Activated CD8-positive, alpha-beta T cell treated with anti-CD3 and anti-CD28 coated beads for 36 hours (primary cell): ENCODE measurements around the gene PGPEP1. TPM values are rescaled to one million over a fixed set of nuclear protein-coding genes. Genes with fewer than 3 reads are reported as not detected.

Experiments
- ATAC-seq: fragments of 200-7000 bp; cut with Tn5 transposase; one replicate; pipeline ENCODE4 v1.10.0; 2021; ENCODE audit warnings: mild to moderate bottlenecking, moderate library complexity
- CTCF ChIA-PET: fragments of 350-600 bp; sonication (Branson Sonifier 250); formaldehyde crosslinking; loops from one replicate; lab custom pipeline; 2021; ENCODE audit warnings: antibody characterized with exemption; lab: Charles Lee
- POLR2A ChIA-PET: fragments of 350-600 bp; sonication (Branson Sonifier 250); formaldehyde crosslinking; loops from one replicate; lab custom pipeline; 2021; ENCODE audit warnings: antibody characterized with exemption; lab: Charles Lee
- DNase-seq: peaks from one replicate; pipeline ENCODE4 v3.0.0-alpha.2; 2020
- H3K27ac Mint-ChIP-seq: one replicate; pipeline ENCODE4 v1.8.0; 2021; ENCODE audit warnings: mild to moderate bottlenecking, mixed read lengths
- H3K27me3 Mint-ChIP-seq: one replicate; pipeline ENCODE4 v1.8.0; 2021; ENCODE audit warnings: mixed read lengths
- H3K36me3 Mint-ChIP-seq: one replicate; pipeline ENCODE4 v1.8.0; 2021; ENCODE audit warnings: low read depth, mixed read lengths
- H3K4me1 Mint-ChIP-seq: one replicate; pipeline ENCODE4 v1.8.0; 2021; ENCODE audit warnings: low read depth, mixed read lengths
- H3K4me3 Mint-ChIP-seq: one replicate; pipeline ENCODE4 v1.8.0; 2021; ENCODE audit warnings: mild to moderate bottlenecking, moderate library complexity, mixed read lengths
- H3K9me3 Mint-ChIP-seq: one replicate; pipeline ENCODE4 v1.8.0; 2021; ENCODE audit warnings: mixed read lengths
- CTCF ChIP-seq: fragments of 200-600 bp; IDR thresholded peaks from one replicate; pipeline ENCODE4 v1.8.0; 2022; ENCODE audit warnings: antibody characterized with exemption, mild to moderate bottlenecking
- intact Hi-C: fragments of 100-400 bp; cut with micrococcal nuclease; formaldehyde crosslinking; loops from one replicate; pipeline ENCODE4 v1.10.0; 2022
- total RNA-seq, 2 experiments: library from RNA; stranded (reverse); gene quantifications; one replicate each; pipeline ENCODE4 v1.2.3, GENCODE V29; 2021

Gene PGPEP1
- total RNA-seq, 2 experiments from 2014 or later, result 21.7 to 23.9 TPM

GRCh38 chr19:18408053-18408476 lies 67.7 kb downstream of the PGPEP1 start:
- ATAC-seq (peak; percentile 40), DNase-seq (peak; percentile 62)
- no peak overlapping the region for H3K27ac Mint-ChIP-seq

GRCh38 chr19:18412610-18413239 lies 72.3 kb downstream of the PGPEP1 start:
- H3K4me3 Mint-ChIP-seq, result no peak overlapping the region
- TF ChIP-seq CTCF, result no peak
- intact Hi-C loops, result loop anchor here (5.0 kb wide), 1 partner anchor 65 kb away; no protein-coding TSS in a partner anchor
- POLR2A ChIA-PET, result interaction anchor here (1.6 kb wide), 1 partner anchor 25 kb away, joined by 4 read pairs; no protein-coding TSS in a partner anchor
- H3K9me3 Mint-ChIP-seq, result no peaks in the 10 kb centered on the region
- no peaks in the 10 kb centered on the region for H3K36me3 Mint-ChIP-seq
- ATAC-seq (no peak), DNase-seq (no peak)
- peaks cover 37% of the 10 kb centered on the region for H3K4me1 Mint-ChIP-seq
- peaks cover 12% of the 10 kb centered on the region for H3K27me3 Mint-ChIP-seq
- H3K27ac Mint-ChIP-seq, result no peak overlapping the region
- CTCF ChIA-PET, result interaction anchor here (0.6 to 11.2 kb wide), 10 partner anchors 24 to 229 kb away, joined by 3 to 181 read pairs (median 6); partner anchors contain the start of genes GDF15 and JUND

More at GRCh38 chr19:18408053-18408476, 67.7 kb downstream of the PGPEP1 start:
- POLR2A ChIA-PET, result no interaction called here
- intact Hi-C loops, result no loop called here
- peak; percentile 58 for TF ChIP-seq CTCF
- peaks cover 5% of the 10 kb centered on the region for H3K4me1 Mint-ChIP-seq
- H3K9me3 Mint-ChIP-seq, result no peaks in the 10 kb centered on the region
- H3K4me3 Mint-ChIP-seq, result no peak overlapping the region
- H3K27me3 Mint-ChIP-seq, result peaks cover 6% of the 10 kb centered on the region
- CTCF ChIA-PET, result no interaction called here
- H3K36me3 Mint-ChIP-seq, result no peaks in the 10 kb centered on the region

DNA sequence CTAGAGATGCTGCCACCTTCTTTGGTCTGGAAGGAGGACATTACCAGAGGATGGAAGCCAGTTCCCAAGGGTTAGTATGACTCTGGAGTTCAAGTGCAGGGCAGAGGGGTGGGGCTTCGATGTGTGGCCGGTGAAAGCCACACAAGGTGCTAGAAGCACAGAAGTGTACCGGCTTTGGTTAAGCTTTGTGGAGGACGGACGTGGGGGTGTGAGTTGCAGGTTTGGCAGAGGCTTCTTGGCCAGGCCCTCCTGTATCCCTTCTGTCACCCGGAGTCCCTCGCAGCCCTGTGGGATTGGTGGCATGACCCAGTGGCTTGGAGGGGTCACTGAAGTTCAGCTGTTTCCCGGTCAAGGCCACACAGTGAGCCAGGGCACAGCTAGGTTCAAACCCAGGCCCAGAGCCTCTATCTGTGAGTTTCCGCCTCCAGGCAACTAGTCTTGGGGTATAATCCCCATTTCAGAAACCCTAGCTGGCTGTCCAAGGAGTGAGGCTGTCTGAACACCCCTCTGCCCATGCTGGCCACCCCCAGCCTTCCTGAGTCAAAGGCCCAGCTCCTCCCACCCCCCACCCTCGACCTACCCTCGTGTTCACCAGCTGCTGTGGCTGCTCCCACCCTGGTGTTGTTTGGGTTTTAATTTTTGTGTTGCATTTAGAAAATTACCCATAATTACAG lies 74.2 kb downstream of the PGPEP1 start:
- ATAC-seq, result no peak
- Mint-ChIP-seq H3K4me3 (no peak overlapping the region), H3K9me3 (no peaks in the 10 kb centered on the region), H3K27me3 (peaks cover 18% of the 10 kb centered on the region), H3K4me1 (peaks cover 50% of the 10 kb centered on the region), H3K27ac (peak overlapping the region; percentile 42), H3K36me3 (no peaks in the 10 kb centered on the region)
- intact Hi-C loops, result loop anchor here (5.0 kb wide), 1 partner anchor 67 kb away; no protein-coding TSS in a partner anchor
- DNase-seq, result peak; percentile 61
- ChIA-PET POLR2A (interaction anchor here (1.0 to 1.7 kb wide), 3 partner anchors 21 to 93 kb away, joined by 3 to 5 read pairs (median 4); no protein-coding TSS in a partner anchor), CTCF (interaction anchor here (1.0 to 11.2 kb wide), 6 partner anchors 14 to 135 kb away, joined by 4 to 181 read pairs (median 6); partner anchors contain the start of genes GDF15 and JUND)
- TF ChIP-seq CTCF, result no peak

GRCh38 chr19:18415178-18415867 lies 74.9 kb downstream of the PGPEP1 start:
- H3K27ac Mint-ChIP-seq, result peak overlapping the region; percentile 50
- ChIA-PET CTCF (interaction anchor here (1.1 to 11.2 kb wide), 5 partner anchors 14 to 136 kb away, joined by 4 to 181 read pairs (median 7); partner anchors contain the start of genes GDF15 and JUND), POLR2A (interaction anchor here (0.6 to 1.8 kb wide), 7 partner anchors 22 to 137 kb away, joined by 3 to 9 read pairs (median 4); no protein-coding TSS in a partner anchor)
- H3K4me3 Mint-ChIP-seq, result peak overlapping the region; percentile 74
- H3K9me3 Mint-ChIP-seq, result no peaks in the 10 kb centered on the region
- H3K36me3 Mint-ChIP-seq, result peaks cover 2% of the 10 kb centered on the region
- peaks cover 52% of the 10 kb centered on the region for H3K4me1 Mint-ChIP-seq
- peaks cover 18% of the 10 kb centered on the region for H3K27me3 Mint-ChIP-seq
- intact Hi-C loops, result no loop called here
- ATAC-seq (no peak), DNase-seq (peak; percentile 25)
- TF ChIP-seq CTCF, result no peak
